Epithelial cell of proximal tubule (primary cell): ENCODE measurements around the gene SNX9. TPM values are rescaled to one million over a fixed set of nuclear protein-coding genes. Genes with fewer than 3 reads are reported as not detected.

Source experiments
- DNase-seq: peaks from one replicate; pipeline ENCODE4 v3.0.0-alpha.2; 2011; ENCODE audit warnings: low read depth
- H3K4me3 ChIP-seq: 2 replicates; pipeline ENCODE4 v1.5.1; 2011; ENCODE audit warnings: low read depth, mild to moderate bottlenecking, low read length
- total RNA-seq: library from RNA; depleted of rRNA; stranded (reverse); fragments of >200 nt; gene quantifications from 2 replicates; pipeline ENCODE4 v1.2.3, GENCODE V29; 2015
- TF ChIP-seq, protein P1 (sequence below): conservative IDR thresholded peaks from 2 replicates; pipeline ENCODE4 v1.5.1; 2012; ENCODE audit warnings: low read depth, mild to moderate bottlenecking, low read length

Gene SNX9
- total RNA-seq, 1 donor from 2014 or later = 51.3 TPM

DNA sequence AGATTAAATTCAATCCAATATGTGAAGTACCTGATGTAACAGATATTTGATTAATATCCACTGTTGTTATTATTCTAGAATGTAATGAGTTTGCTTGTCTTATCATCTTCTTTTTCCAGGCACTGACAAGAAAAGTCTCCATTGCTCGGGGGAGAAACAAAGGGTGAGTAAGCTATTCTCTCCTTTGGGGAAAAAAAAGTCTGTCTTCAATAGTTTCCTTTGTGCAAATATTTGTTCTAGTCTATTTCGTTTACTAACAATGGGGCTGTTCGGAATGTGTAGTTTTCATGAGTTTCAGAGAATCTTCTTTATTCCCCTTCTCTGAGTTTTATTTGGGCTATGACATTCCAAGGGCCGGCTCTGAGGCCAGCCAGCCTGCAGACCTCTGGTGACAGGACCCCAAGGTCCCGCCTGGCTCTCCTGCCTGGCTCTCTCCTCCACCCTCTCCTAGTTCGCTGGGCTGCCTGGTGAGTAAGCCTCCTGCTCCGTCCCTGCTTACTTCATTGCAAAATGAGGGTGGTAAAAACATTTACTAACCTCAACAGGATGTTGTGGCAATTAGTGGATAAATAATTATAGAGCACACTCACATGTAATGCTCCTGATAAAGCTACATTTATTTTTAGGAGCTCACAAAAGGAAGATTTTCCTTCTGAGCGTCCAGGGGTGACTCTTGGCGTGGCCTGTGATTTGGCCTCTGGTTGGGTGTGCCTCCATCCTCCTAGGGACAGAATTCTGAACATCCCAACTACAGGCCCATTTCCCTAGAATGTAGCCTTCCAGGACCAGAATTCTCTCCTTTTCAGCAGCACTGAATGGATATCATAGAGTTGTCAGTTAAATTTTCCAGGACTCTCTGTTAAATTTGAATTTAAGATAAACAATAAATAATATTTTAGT lies 43.1 kb upstream of the SNX9 start:
- TF ChIP-seq, protein P1, sequence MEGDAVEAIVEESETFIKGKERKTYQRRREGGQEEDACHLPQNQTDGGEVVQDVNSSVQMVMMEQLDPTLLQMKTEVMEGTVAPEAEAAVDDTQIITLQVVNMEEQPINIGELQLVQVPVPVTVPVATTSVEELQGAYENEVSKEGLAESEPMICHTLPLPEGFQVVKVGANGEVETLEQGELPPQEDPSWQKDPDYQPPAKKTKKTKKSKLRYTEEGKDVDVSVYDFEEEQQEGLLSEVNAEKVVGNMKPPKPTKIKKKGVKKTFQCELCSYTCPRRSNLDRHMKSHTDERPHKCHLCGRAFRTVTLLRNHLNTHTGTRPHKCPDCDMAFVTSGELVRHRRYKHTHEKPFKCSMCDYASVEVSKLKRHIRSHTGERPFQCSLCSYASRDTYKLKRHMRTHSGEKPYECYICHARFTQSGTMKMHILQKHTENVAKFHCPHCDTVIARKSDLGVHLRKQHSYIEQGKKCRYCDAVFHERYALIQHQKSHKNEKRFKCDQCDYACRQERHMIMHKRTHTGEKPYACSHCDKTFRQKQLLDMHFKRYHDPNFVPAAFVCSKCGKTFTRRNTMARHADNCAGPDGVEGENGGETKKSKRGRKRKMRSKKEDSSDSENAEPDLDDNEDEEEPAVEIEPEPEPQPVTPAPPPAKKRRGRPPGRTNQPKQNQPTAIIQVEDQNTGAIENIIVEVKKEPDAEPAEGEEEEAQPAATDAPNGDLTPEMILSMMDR = no peak
- no peak overlapping the region for H3K4me3 ChIP-seq
- no peak for DNase-seq

DNA sequence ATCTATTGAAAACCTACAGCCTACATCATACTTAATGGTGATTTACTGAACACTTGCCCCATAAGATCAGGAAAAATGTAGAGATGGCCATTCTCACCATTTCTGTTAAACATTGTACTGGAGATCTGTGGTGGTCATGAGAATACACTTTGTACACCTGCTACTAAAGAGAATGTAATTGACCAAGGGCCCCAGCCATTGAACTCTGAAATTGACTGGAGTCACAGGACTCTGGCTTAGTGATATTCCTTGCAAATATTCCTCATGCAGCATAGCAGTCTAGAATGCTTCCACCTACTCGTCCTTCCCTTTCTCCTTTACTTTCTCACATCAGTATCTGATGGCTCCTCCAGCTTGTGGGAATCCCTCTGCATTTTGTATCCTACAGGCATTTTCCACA lies 37.4 kb upstream of the SNX9 start:
- H3K4me3 ChIP-seq = no peak overlapping the region
- DNase-seq = no peak
- TF ChIP-seq, protein P1 = no peak

DNA sequence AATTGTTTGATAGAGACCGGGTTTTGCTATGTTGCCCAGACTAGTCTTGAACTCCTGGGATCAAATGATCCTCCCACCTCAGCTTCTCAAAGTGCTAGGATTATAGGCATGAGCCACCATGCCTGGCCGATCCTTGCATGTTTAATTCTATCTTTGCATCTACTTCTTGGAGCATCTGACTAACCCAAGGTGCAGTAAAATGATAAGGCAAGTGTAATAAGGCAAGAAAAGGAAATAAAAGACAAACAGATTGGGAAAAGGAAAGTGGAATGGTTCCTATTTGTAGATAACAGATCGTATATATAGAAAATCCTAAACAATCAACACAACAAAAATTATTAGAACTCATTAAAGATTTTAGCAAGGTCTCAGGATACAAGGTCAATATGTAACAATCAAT lies 36.8 kb upstream of the SNX9 start:
- DNase-seq = no peak
- TF ChIP-seq, protein P1 = no peak
- no peak overlapping the region for H3K4me3 ChIP-seq

DNA sequence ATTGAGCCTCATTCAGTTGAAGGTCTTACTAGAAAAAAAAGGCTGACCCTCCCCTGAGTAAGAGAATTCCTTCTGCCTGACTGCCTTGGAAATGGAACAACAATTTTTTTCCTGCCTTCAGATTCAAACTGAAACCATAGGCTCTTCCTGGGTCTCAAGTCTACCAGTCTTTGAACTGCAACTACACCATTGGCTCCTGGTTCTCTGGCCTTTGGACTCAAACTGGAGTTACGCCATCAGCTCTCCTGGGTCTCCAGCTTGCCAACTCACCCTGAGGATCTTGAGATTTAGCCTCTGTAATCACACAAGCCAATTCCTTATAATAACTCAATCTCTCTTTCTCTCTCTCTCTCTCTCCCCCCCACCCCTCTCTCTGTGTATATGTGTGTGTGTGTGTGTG lies 36.0 kb upstream of the SNX9 start:
- TF ChIP-seq, protein P1 = no peak
- no peak overlapping the region for H3K4me3 ChIP-seq
- DNase-seq = peak; percentile 68

DNA sequence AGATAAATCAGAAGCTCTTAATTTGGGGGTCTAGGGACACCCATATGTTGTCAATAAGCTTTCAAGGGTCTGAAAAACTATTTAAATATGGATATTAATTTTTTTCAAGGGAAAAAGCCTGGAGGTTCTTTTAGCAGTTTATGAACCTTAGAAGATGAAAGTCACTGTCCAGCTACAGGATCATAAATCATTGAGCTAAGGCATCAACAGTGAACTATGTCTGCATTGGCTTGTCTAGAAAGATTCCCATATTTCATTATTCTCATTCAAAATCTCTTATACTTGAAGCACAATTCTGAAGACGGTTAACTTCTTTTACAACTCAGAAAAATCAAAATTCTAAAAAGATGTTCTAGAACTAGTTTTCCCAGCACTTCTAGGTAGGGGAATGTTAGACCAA lies 34.9 kb upstream of the SNX9 start:
- H3K4me3 ChIP-seq = no peak overlapping the region
- TF ChIP-seq, protein P1 = no peak
- no peak for DNase-seq

DNA sequence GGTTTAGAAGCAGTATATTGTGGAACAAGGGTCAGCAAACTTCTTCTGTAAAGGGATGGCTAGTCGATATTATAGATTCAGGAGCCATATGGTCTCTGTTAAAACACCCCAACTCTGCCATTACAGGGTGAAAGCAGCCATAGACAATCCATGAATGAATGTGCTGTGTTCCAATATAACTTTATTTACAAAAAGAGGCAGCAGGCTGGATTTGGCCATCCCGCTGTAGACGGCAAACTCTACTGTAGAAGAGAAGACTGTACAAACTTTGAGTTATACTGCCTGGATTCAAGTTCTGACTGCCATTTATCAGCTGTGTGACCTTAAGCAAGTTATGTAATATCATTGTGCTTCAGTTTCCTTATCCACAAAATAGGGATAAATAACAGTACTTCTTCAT lies 33.7 kb upstream of the SNX9 start:
- no peak overlapping the region for H3K4me3 ChIP-seq
- DNase-seq = no peak
- TF ChIP-seq, protein P1 = no peak

DNA sequence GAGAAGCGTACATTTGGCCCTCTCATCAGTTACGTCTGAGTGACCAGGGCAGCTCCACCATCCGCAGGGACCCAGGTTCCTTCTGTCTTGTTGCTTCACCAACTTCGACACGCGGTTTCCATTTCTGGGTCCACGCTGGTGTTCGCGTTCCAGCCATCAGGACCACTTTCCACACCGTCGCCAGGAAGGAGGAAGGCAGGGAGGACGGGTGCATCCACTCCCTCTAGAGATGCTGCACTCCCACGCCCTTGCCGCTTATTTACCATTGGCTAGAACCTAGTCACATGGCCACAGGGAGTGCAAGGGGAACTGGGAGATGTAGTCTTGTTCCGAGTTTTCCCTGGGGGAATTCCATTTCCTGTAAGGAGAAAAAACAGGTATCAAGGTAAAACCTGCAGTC lies 33.2 kb upstream of the SNX9 start:
- TF ChIP-seq, protein P1 = no peak
- DNase-seq = no peak
- H3K4me3 ChIP-seq = no peak overlapping the region
